Endothelial cell of umbilical vein (primary cell): ENCODE results near the gene GATM. TPM values are rescaled to one million over a fixed set of nuclear protein-coding genes. Genes with fewer than 3 reads are reported as not detected.

Experiments used
- BruUV-seq: library from RNA; stranded (reverse); fragments of 400-500 nt; replicated peaks from 2 replicates; lab custom pipeline; 2021; lab: Mats Ljungman, UMichigan
- CTCF ChIA-PET: fragments of 300-600, 350-600 bp; sonication (Branson Sonifier 250); formaldehyde crosslinking; loops from one replicate; lab custom pipeline; 2021; ENCODE audit warnings: antibody characterized with exemption, inconsistent platforms; lab: Charles Lee
- POLR2A ChIA-PET: fragments of 300-600, 350-600 bp; sonication (Branson Sonifier 250); formaldehyde crosslinking; loops from one replicate; lab custom pipeline; 2021; ENCODE audit warnings: antibody characterized with exemption, inconsistent platforms; lab: Charles Lee
- DNase-seq: peaks from one replicate; pipeline ENCODE4 v3.0.0-alpha.2; 2011; ENCODE audit warnings: low read depth, low spot score
- FAIRE-seq: peaks from 2 replicates; lab custom pipeline; 2011; peaks lifted over from hg19 to GRCh38; lab: Jason Lieb, UNC
- H2AFZ ChIP-seq: 2 replicates; pipeline ENCODE4 v1.6.0; 2012; ENCODE audit warnings: low read depth, low read length, control low read depth, inconsistent platforms
- H3K27ac ChIP-seq: 2 replicates; pipeline ENCODE4 v1.5.1; 2011; ENCODE audit warnings: low read depth, mild to moderate bottlenecking, control low read depth, low read length, moderate library complexity; ENCODE audit not compliant: insufficient read depth
- H3K27me3 ChIP-seq, 2 experiments: 2 replicates each; pipeline versions ENCODE4 v1.6.0 to v1.6.1; 2011; ENCODE audit warnings: low read length in 2 of 2, mixed read lengths in 1 of 2; ENCODE audit not compliant: control insufficient read depth in 2 of 2, insufficient read depth in 2 of 2
- H3K36me3 ChIP-seq, 2 experiments: 2 replicates in 1 of 2; 3 replicates in 1 of 2; pipeline ENCODE4 v1.5.1; 2011; ENCODE audit warnings: low read length in 2 of 2, mild to moderate bottlenecking in 1 of 2, moderate library complexity in 1 of 2; ENCODE audit not compliant: control insufficient read depth in 2 of 2, insufficient read depth in 2 of 2; ENCODE audit errors: extremely low read depth in 1 of 2
- H3K4me1 ChIP-seq: 3 replicates; pipeline ENCODE4 v1.5.1; 2011; ENCODE audit warnings: mild to moderate bottlenecking, low read length; ENCODE audit not compliant: control insufficient read depth, insufficient read depth; ENCODE audit errors: extremely low read depth
- H3K4me2 ChIP-seq: 2 replicates; pipeline ENCODE4 v1.6.1; 2011; ENCODE audit warnings: low read length, control low read depth, mixed read lengths; ENCODE audit not compliant: insufficient read depth
- H3K4me3 ChIP-seq, 3 experiments: fragments of 200-600 bp in 1 of 3; sonication (generic), shearing (Covaris generic) in 1 of 3; replicated peaks in 1 of 3; 2 replicates each; pipeline ENCODE4 v1.5.1; 2011 to 2016; ENCODE audit warnings: control low read depth in 3 of 3, low read length in 3 of 3, mild to moderate bottlenecking in 2 of 3, inconsistent platforms in 1 of 3, low read depth in 1 of 3, moderate library complexity in 1 of 3; ENCODE audit not compliant: insufficient read depth in 1 of 3
- H3K79me2 ChIP-seq: 2 replicates; pipeline ENCODE4 v1.6.0; 2012; ENCODE audit warnings: low read length, inconsistent platforms; ENCODE audit not compliant: control insufficient read depth, insufficient read depth
- H3K9ac ChIP-seq: replicated peaks from 2 replicates; pipeline ENCODE3; 2011; ENCODE audit warnings: low read length, control low read depth; ENCODE audit not compliant: insufficient read depth; ENCODE audit errors: extremely low read depth
- H3K9me1 ChIP-seq: replicated peaks from 3 replicates; pipeline ENCODE4 v1.6.0; 2011; ENCODE audit warnings: mild to moderate bottlenecking, low read length; ENCODE audit not compliant: control insufficient read depth, insufficient read depth; ENCODE audit errors: extremely low read depth
- H3K9me3 ChIP-seq: replicated peaks from 2 replicates; pipeline ENCODE4 v1.5.1; 2012; ENCODE audit warnings: low read length, inconsistent platforms; ENCODE audit not compliant: control insufficient read depth, insufficient read depth
- H4K20me1 ChIP-seq: replicated peaks from 2 replicates; pipeline ENCODE3; 2011; ENCODE audit warnings: mild to moderate bottlenecking, low read length; ENCODE audit not compliant: control insufficient read depth, insufficient read depth; ENCODE audit errors: extremely low read depth
- CTCF ChIP-seq, 2 donors: IDR thresholded peaks; 1 replicate in 1 of 2; 2 replicates in 1 of 2; pipeline ENCODE4 v1.5.1; 2011; ENCODE audit warnings: low read length in 2 of 2, mild to moderate bottlenecking in 2 of 2, moderate library complexity in 2 of 2, control low read depth in 1 of 2, inconsistent platforms in 1 of 2, low read depth in 1 of 2; ENCODE audit not compliant: insufficient read depth in 1 of 2; ENCODE audit errors: extremely low read depth in 1 of 2
- EZH2 ChIP-seq: IDR thresholded peaks from 2 replicates; pipeline ENCODE4 v1.6.1; 2012; ENCODE audit warnings: borderline replicate concordance, low read depth, mild to moderate bottlenecking, moderate library complexity, low read length, inconsistent platforms; ENCODE audit not compliant: severe bottlenecking
- FOS ChIP-seq: IDR thresholded peaks from 2 replicates; pipeline ENCODE4 v1.6.1; 2011; ENCODE audit warnings: mild to moderate bottlenecking, low read length, moderate library complexity, borderline replicate concordance; ENCODE audit not compliant: insufficient read depth
- GATA2 ChIP-seq: IDR thresholded peaks from 2 replicates; pipeline ENCODE4 v1.7.0; 2011; ENCODE audit warnings: low read depth, mild to moderate bottlenecking, moderate library complexity, mixed read lengths, low read length; ENCODE audit not compliant: insufficient read length, insufficient read depth
- JUN ChIP-seq: IDR thresholded peaks from 2 replicates; pipeline ENCODE4 v1.6.1; 2011; ENCODE audit warnings: borderline replicate concordance, low read depth; ENCODE audit not compliant: insufficient read length, insufficient read depth
- MAX ChIP-seq: IDR thresholded peaks from 2 replicates; pipeline ENCODE4 v1.6.1; 2011; ENCODE audit not compliant: insufficient read depth, insufficient read length
- MYC ChIP-seq: IDR thresholded peaks from one replicate; pipeline ENCODE4 v1.6.1; 2011; ENCODE audit warnings: mild to moderate bottlenecking, low read depth, low read length
- POLR2A ChIP-seq: IDR thresholded peaks from 2 replicates; pipeline ENCODE4 v1.6.1; 2012; ENCODE audit warnings: low read depth, mild to moderate bottlenecking, control low read depth, low read length
- POLR2AphosphoS5 ChIP-seq: IDR thresholded peaks from 2 replicates; pipeline ENCODE4 v1.6.1; 2012; ENCODE audit warnings: low read depth, mild to moderate bottlenecking, control low read depth, low read length, moderate library complexity; ENCODE audit not compliant: insufficient read depth
- dilution Hi-C: fragments of 300-500 bp; cut with MboI; formaldehyde crosslinking; loops from one replicate; pipeline ENCODE4 v1.15.0; 2019; ENCODE audit warnings: low sequenced_read_pairs; ENCODE audit not compliant: extremely low pct_ligation_motif_present
- intact Hi-C: fragments of 100-400 bp; cut with micrococcal nuclease; formaldehyde crosslinking; loops from one replicate; pipeline ENCODE4 v1.10.0; 2022
- polyA plus RNA-seq, 4 experiments: library from polyadenylated mRNA; depleted of rRNA in 3 of 4; stranded (reverse) in 3 of 4; unstranded in 1 of 4; fragments of >200 nt; gene quantifications; 2 replicates each; pipeline versions ENCODE4 v1.2.1 to v1.2.3, GENCODE V29; 2011 to 2012; ENCODE audit warnings: missing spikeins in 1 of 4
- total RNA-seq: library from RNA; stranded (reverse); gene quantifications from 2 replicates; pipeline ENCODE4 v1.2.3, GENCODE V29; 2021

GATM gene
- total and polyA plus RNA-seq, 2 donors (not counting 3 experiments of a cell fraction or from before 2014, with no cell fraction given) = 0.21 to 0.60 TPM

- Histone ChIP-seq H2AFZ (no peak overlapping the region), H3K79me2 (no peaks in the 10 kb centered on the region), H4K20me1 (no peaks in the 10 kb centered on the region), H3K27ac (no peak overlapping the region), H3K9me3 (no peaks in the 10 kb centered on the region), H3K36me3 (no peaks in the 10 kb centered on the region), H3K4me3 (no peak overlapping the region), H3K9ac (no peak overlapping the region), H3K4me1 (no peaks in the 10 kb centered on the region), H3K27me3 (peaks cover under 1 to 2% of the 10 kb centered on the region in 2 experiments), H3K4me2 (no peak overlapping the region), H3K9me1 (no peaks in the 10 kb centered on the region)
- FAIRE-seq (no peak), DNase-seq (no peak)
- ChIA-PET POLR2A (no interaction called here), CTCF (no interaction called here)
- no peak for TF ChIP-seq MAX
- no peak for TF ChIP-seq JUN
- no peak for TF ChIP-seq GATA2
- TF ChIP-seq CTCF (IDR thresholded peaks at IDR 0.05; ENCODE audit: extremely low read depth in 1 of 2, insufficient read depth in 1 of 2, low read depth in 1 of 2, low read length in 2 of 2) = no peak
- TF ChIP-seq FOS = no peak
- no peak for TF ChIP-seq MYC
- TF ChIP-seq EZH2 = no peak
- no peak for TF ChIP-seq POLR2A
- TF ChIP-seq POLR2AphosphoS5 = no peak
- dilution Hi-C loops (no loop called here), intact Hi-C loops (no loop called here)
- BruUV-seq = no TSS peak
Measured at GRCh38 chr15:45341790-45342189, 36.6 kb downstream of the GATM start.
